Measurements from ENCODE around the gene OLFM2.
A peak's percentile ranks its signal among the peaks of the same experiment; 100 is the strongest.

OLFM2 gene

GRCh38 chr19:9839415-9839814 lies 96.9 kb downstream of the OLFM2 start:
- no peaks in the 10 kb centered on the region for H4K20me1 ChIP-seq (ENCODE audit: insufficient read depth)

DNA sequence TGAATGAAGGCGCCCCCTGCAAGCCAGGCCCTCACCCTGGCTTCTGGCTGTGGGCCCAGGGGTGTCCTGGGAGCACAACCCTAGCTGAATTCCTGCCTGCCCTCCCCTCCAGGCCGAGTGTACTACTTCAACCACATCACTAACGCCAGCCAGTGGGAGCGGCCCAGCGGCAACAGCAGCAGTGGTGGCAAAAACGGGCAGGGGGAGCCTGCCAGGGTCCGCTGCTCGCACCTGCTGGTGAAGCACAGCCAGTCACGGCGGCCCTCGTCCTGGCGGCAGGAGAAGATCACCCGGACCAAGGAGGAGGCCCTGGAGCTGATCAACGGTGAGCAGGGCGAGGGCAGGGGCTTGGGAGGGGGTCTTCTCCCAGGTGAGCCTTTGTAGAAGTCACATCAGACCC lies 98.0 kb downstream of the OLFM2 start:
- Histone ChIP-seq H3K36me3 (ENCODE audit: insufficient read depth) (peaks cover 7% of the 10 kb centered on the region; the same call in 1 of the 2 replicates), H3K4me3 (IDR thresholded peaks at IDR 0.05; ENCODE audit: insufficient read depth, low read depth, low read length) (no peak overlapping the region), H2AFZ (ENCODE audit: low read depth) (no peak overlapping the region), H3K79me2 (ENCODE audit: insufficient read depth, low read depth) (peaks cover 31% of the 10 kb centered on the region; the same call in 1 of the 2 replicates), H3K27me3 (ENCODE audit: insufficient read depth, low read depth) (no peaks in the 10 kb centered on the region), H4K20me1 (ENCODE audit: insufficient read depth) (no peaks in the 10 kb centered on the region), H3K4me1 (ENCODE audit: low read depth, poor library complexity, severe bottlenecking) (peaks cover 6% of the 10 kb centered on the region), H3K9ac (no peak overlapping the region), H3K4me2 (no peak overlapping the region), H3K27ac (no peak overlapping the region)
- TF ChIP-seq, protein P1, sequence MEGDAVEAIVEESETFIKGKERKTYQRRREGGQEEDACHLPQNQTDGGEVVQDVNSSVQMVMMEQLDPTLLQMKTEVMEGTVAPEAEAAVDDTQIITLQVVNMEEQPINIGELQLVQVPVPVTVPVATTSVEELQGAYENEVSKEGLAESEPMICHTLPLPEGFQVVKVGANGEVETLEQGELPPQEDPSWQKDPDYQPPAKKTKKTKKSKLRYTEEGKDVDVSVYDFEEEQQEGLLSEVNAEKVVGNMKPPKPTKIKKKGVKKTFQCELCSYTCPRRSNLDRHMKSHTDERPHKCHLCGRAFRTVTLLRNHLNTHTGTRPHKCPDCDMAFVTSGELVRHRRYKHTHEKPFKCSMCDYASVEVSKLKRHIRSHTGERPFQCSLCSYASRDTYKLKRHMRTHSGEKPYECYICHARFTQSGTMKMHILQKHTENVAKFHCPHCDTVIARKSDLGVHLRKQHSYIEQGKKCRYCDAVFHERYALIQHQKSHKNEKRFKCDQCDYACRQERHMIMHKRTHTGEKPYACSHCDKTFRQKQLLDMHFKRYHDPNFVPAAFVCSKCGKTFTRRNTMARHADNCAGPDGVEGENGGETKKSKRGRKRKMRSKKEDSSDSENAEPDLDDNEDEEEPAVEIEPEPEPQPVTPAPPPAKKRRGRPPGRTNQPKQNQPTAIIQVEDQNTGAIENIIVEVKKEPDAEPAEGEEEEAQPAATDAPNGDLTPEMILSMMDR (conservative IDR thresholded peaks at IDR 0.05; ENCODE audit: low read depth, low read length), result no peak

More at GRCh38 chr19:9839415-9839814, 96.9 kb downstream of the OLFM2 start:
- peaks cover 31% of the 10 kb centered on the region; the same call in 1 of the 2 replicates for H3K79me2 ChIP-seq (ENCODE audit: insufficient read depth, low read depth)
- peaks cover 6% of the 10 kb centered on the region for H3K4me1 ChIP-seq (ENCODE audit: low read depth, poor library complexity, severe bottlenecking)
- no peaks in the 10 kb centered on the region for H3K27me3 ChIP-seq (ENCODE audit: insufficient read depth, low read depth)
- TF ChIP-seq, protein P1 (conservative IDR thresholded peaks at IDR 0.05; ENCODE audit: low read depth, low read length), result no peak
- H3K4me2 ChIP-seq, result no peak overlapping the region
- H3K9ac ChIP-seq, result no peak overlapping the region
- peaks cover 7% of the 10 kb centered on the region; the same call in 1 of the 2 replicates for H3K36me3 ChIP-seq (ENCODE audit: insufficient read depth)
- no peak overlapping the region for H3K27ac ChIP-seq
- no peak overlapping the region for H3K4me3 ChIP-seq (IDR thresholded peaks at IDR 0.05; ENCODE audit: insufficient read depth, low read depth, low read length)
- H2AFZ ChIP-seq (ENCODE audit: low read depth), result no peak overlapping the region

DNA sequence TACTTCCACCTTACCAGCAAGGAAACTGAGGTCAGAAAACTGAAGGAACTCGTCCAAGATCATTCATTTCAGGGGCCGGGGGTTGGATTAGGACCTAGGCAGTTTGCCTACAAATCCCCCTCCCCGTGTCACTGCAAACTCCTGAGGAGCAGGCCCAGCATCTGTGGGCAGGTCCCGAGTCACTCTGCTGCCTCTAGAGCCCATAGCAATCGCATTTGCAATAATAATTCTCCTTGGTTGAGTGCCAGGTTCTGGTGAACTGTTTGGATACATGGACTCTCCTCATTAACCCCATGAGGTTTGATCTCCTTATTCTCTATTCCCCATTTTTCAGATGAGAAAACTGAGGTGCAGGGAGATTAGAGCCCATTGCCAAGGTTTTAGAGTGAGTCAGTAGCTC lies 100.3 kb downstream of the OLFM2 start:
- peaks cover 37% of the 10 kb centered on the region; the same call in 1 of the 2 replicates for H3K79me2 ChIP-seq (ENCODE audit: insufficient read depth, low read depth)
- H3K36me3 ChIP-seq (ENCODE audit: insufficient read depth), result peaks cover 7% of the 10 kb centered on the region; the same call in 1 of the 2 replicates
- H3K4me3 ChIP-seq (IDR thresholded peaks at IDR 0.05; ENCODE audit: insufficient read depth, low read depth, low read length), result no peak overlapping the region
- TF ChIP-seq, protein P1 (conservative IDR thresholded peaks at IDR 0.05; ENCODE audit: low read depth, low read length), result no peak
- no peaks in the 10 kb centered on the region for H3K27me3 ChIP-seq (ENCODE audit: insufficient read depth, low read depth)
- no peaks in the 10 kb centered on the region for H4K20me1 ChIP-seq (ENCODE audit: insufficient read depth)
- H2AFZ ChIP-seq (ENCODE audit: low read depth), result no peak overlapping the region
- H3K27ac ChIP-seq, result no peak overlapping the region; the same call in 1 of the 2 replicates
- H3K9ac ChIP-seq, result peak overlapping the region; percentile 44; the same call in 1 of the 2 replicates
- peaks cover 6% of the 10 kb centered on the region for H3K4me1 ChIP-seq (ENCODE audit: low read depth, poor library complexity, severe bottlenecking)
- H3K4me2 ChIP-seq, result peak overlapping the region; percentile 74

DNA sequence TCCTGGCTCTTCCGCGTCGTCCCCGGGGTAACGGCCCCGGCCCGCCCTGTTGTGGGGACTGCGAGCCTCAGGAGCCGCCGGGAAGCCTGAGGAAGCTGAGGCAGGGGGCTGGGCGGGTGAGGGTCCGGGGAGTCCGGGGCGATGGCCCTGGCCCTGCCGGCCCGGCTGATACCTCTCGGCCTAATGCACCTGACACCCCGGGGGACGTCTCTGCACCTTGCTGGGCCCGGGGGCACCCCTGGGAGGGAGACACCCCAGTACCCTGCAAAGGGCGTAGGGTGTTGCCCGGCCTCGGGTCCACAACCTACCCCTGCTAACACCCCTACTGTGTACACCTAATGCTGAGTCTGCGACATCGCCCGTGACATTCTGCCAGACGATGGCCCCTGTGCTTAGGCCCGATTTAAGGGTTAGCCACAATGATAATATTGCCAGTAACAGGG lies 100.8 kb downstream of the OLFM2 start:
- no peaks in the 10 kb centered on the region for H4K20me1 ChIP-seq (ENCODE audit: insufficient read depth)
- peak overlapping the region; percentile 30 for H2AFZ ChIP-seq (ENCODE audit: low read depth)

More for the DNA sequence above, 100.8 kb downstream of the OLFM2 start:
- peak overlapping the region; percentile 44; the same call in 1 of the 2 replicates for H3K9ac ChIP-seq
- no peaks in the 10 kb centered on the region for H3K27me3 ChIP-seq (ENCODE audit: insufficient read depth, low read depth)
- no peak overlapping the region for H3K4me3 ChIP-seq (IDR thresholded peaks at IDR 0.05; ENCODE audit: insufficient read depth, low read depth, low read length)
- peak overlapping the region; percentile 74 for H3K4me2 ChIP-seq
- no peak overlapping the region; the same call in 1 of the 2 replicates for H3K27ac ChIP-seq
- H3K79me2 ChIP-seq (ENCODE audit: insufficient read depth, low read depth), result peaks cover 40% of the 10 kb centered on the region; the same call in 1 of the 2 replicates
- TF ChIP-seq, protein P1 (conservative IDR thresholded peaks at IDR 0.05; ENCODE audit: low read depth, low read length), result no peak; the same call in 1 of the 2 replicates
- H3K4me1 ChIP-seq (ENCODE audit: low read depth, poor library complexity, severe bottlenecking), result peaks cover 6% of the 10 kb centered on the region
- peaks cover 3% of the 10 kb centered on the region; the same call in 1 of the 2 replicates for H3K36me3 ChIP-seq (ENCODE audit: insufficient read depth)
